ENCODE data around the gene LRPAP1.

- TF ChIP-seq POLR2A (IDR thresholded peaks at IDR 0.05) (no peak), POLR2AphosphoS5 (IDR thresholded peaks at IDR 0.05; ENCODE audit: insufficient read depth in 1 of 2, low read depth in 1 of 2) (no peak)
- TF ChIP-seq, protein P1, sequence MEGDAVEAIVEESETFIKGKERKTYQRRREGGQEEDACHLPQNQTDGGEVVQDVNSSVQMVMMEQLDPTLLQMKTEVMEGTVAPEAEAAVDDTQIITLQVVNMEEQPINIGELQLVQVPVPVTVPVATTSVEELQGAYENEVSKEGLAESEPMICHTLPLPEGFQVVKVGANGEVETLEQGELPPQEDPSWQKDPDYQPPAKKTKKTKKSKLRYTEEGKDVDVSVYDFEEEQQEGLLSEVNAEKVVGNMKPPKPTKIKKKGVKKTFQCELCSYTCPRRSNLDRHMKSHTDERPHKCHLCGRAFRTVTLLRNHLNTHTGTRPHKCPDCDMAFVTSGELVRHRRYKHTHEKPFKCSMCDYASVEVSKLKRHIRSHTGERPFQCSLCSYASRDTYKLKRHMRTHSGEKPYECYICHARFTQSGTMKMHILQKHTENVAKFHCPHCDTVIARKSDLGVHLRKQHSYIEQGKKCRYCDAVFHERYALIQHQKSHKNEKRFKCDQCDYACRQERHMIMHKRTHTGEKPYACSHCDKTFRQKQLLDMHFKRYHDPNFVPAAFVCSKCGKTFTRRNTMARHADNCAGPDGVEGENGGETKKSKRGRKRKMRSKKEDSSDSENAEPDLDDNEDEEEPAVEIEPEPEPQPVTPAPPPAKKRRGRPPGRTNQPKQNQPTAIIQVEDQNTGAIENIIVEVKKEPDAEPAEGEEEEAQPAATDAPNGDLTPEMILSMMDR (IDR thresholded peaks at IDR 0.05), result no peak
Measured at GRCh38 chr4:3533423-3533820, 1.2 kb upstream of the LRPAP1 start.

Measured in vagina (tissue), 2 donors.